Stomach (tissue), 9 donors: Measurements from ENCODE around the gene CTU1. TPM values are rescaled to one million over a fixed set of nuclear protein-coding genes. Genes with fewer than 3 reads are reported as not detected.

Experiments
- DNase-seq, 2 donors: peaks; one replicate each; pipeline versions ENCODE4 v3.0.0 to v3.0.0-alpha.2; 2013 to 2019
- H3K27ac ChIP-seq, 5 donors: fragments of 200-600 bp in 4 of 5; sonication (generic) in 4 of 5; one replicate each; pipeline ENCODE4 v1.5.1; 2013 to 2019; ENCODE audit warnings: mild to moderate bottlenecking in 1 of 5, moderate library complexity in 1 of 5
- H3K27me3 ChIP-seq, 3 donors: fragments of 200-600 bp; sonication (generic); one replicate each; pipeline ENCODE4 v1.5.1; 2017 to 2019; ENCODE audit warnings: mixed run types in 1 of 3
- H3K36me3 ChIP-seq, 4 donors: fragments of 200-600 bp; sonication (generic); 1 replicate in 3 of 4; 2 replicates in 1 of 4; pipeline ENCODE4 v1.5.1; 2016 to 2019
- H3K4me1 ChIP-seq, 4 donors: fragments of 200-600 bp; sonication (generic); one replicate each; pipeline ENCODE4 v1.5.1; 2016 to 2019
- H3K4me3 ChIP-seq, 4 donors: fragments of 200-600 bp; sonication (generic) in 3 of 4; one replicate each; pipeline ENCODE4 v1.5.1; 2016 to 2019; ENCODE audit warnings: mild to moderate bottlenecking in 1 of 4
- H3K9me3 ChIP-seq, 4 donors: fragments of 200-600 bp; sonication (generic); one replicate each; pipeline ENCODE4 v1.5.1; 2016 to 2019
- CTCF ChIP-seq, 7 experiments: fragments of 450-650 bp in 4 of 7; fragments of 200-600 bp in 3 of 7; sonication (generic) in 3 of 7; IDR thresholded peaks; one replicate each; pipeline ENCODE4 v1.5.1; 2016 to 2019; ENCODE audit warnings: antibody characterized with exemption in 7 of 7, control low read depth in 2 of 7, mild to moderate bottlenecking in 1 of 7
- EP300 ChIP-seq: sonication (generic); formaldehyde crosslinking; IDR thresholded peaks from one replicate; pipeline ENCODE4 v1.6.1; 2017; ENCODE audit warnings: antibody characterized with exemption
- POLR2A ChIP-seq, 4 donors: fragments of 450-650 bp; IDR thresholded peaks; one replicate each; pipeline ENCODE4 v1.6.1; 2016; ENCODE audit warnings: antibody characterized with exemption in 4 of 4, control low read depth in 2 of 4, mild to moderate bottlenecking in 1 of 4, moderate library complexity in 1 of 4
- POLR2AphosphoS5 ChIP-seq, 3 donors: sonication (generic); formaldehyde crosslinking; IDR thresholded peaks; one replicate each; pipeline ENCODE4 v1.6.1; 2016; ENCODE audit warnings: antibody characterized with exemption in 3 of 3
- WGBS, 5 donors: extraction: QIAGEN DNeasy Blood & Tissue Kit in 3 of 5; methylation state at CpG; one replicate each; pipeline versions ENCODE4 v1.1.5 to v1.1.7; 2013 to 2018; 5-methylcytosine and 5-hydroxymethylcytosine counted together
- intact Hi-C: fragments of 100-400 bp; cut with DNase I; formaldehyde crosslinking; loops from one replicate; pipeline ENCODE4 v1.15.1; 2023; ENCODE audit warnings: low total_unique reads
- polyA plus RNA-seq, 3 donors: library from polyadenylated mRNA; stranded (reverse); fragments of 200-250 nt; gene quantifications; one replicate each; pipeline ENCODE4 v1.2.3, GENCODE V29; 2013
- total RNA-seq, 5 donors: library from RNA; depleted of rRNA; stranded (reverse); fragments of >200 nt; gene quantifications; one replicate each; pipeline versions ENCODE4 v1.1.0 to v1.2.3, GENCODE V29; 2014 to 2016
- donor health status: healthy with polysubstance abuse.
- donor health status: Bipolar disorder and iron deficiency.
- donor health status: healthy.

Gene CTU1
- total and polyA plus RNA-seq, 8 donors, result 0.58 to 47.3 (median 4.0) TPM

- DNase-seq, result no peak
- H3K27me3 ChIP-seq, result peaks cover 0 to 39% (median 0%) of the 10 kb centered on the region in 3 donors
- WGBS, 5 donors, result 62 to 78% (median 74%) methylated on average over 6 of the region's 6 CpGs
- intact Hi-C loops, result no loop called here
- no peak overlapping the region for H3K4me3 ChIP-seq
- H3K36me3 ChIP-seq, result no peaks in the 10 kb centered on the region
- no peaks in the 10 kb centered on the region for H3K9me3 ChIP-seq
- H3K4me1 ChIP-seq, result no peaks in the 10 kb centered on the region
- no peak overlapping the region for H3K27ac ChIP-seq
- TF ChIP-seq POLR2AphosphoS5 (IDR thresholded peaks at IDR 0.05), result no peak
- no peak for TF ChIP-seq EP300
- no peak for TF ChIP-seq CTCF (IDR thresholded peaks at IDR 0.05)
- TF ChIP-seq POLR2A (IDR thresholded peaks at IDR 0.05), result no peak
Observed at GRCh38 chr19:51116736-51117286, 8.6 kb upstream of the CTU1 start.

- Histone ChIP-seq H3K27ac (peak overlapping the region in 2 of 5 donors; percentile 2 to 42), H3K36me3 (no peaks in the 10 kb centered on the region), H3K4me1 (no peaks in the 10 kb centered on the region), H3K4me3 (no peak overlapping the region), H3K9me3 (no peaks in the 10 kb centered on the region), H3K27me3 (peaks cover 0 to 39% (median 0%) of the 10 kb centered on the region in 3 donors)
- DNase-seq, result no peak
- no peak for TF ChIP-seq EP300
- TF ChIP-seq POLR2A (IDR thresholded peaks at IDR 0.05), result no peak
- no peak for TF ChIP-seq POLR2AphosphoS5 (IDR thresholded peaks at IDR 0.05)
- TF ChIP-seq CTCF (IDR thresholded peaks at IDR 0.05), result no peak
- 71 to 74% (median 72%) methylated on average over 6 of the region's 6 CpGs for WGBS, 5 donors
- intact Hi-C loops, result no loop called here
Observed at GRCh38 chr19:51114087-51114729, 6.0 kb upstream of the CTU1 start.

- H3K4me3 ChIP-seq, result no peak overlapping the region
- intact Hi-C loops, result no loop called here
- 28 to 47% (median 38%) methylated on average over 6 of the region's 6 CpGs for WGBS, 5 donors
Observed at GRCh38 chr19:51111606-51112005, 3.4 kb upstream of the CTU1 start.

GRCh38 chr19:51110666-51110971 is 2.4 kb upstream of the CTU1 start:
- H3K4me1 ChIP-seq, result peaks cover 15 to 26% (median 22%) of the 10 kb centered on the region in 4 donors
- WGBS, 5 donors, result 72 to 86% (median 75%) methylated on average over 1 of the region's 1 CpG
- no peak for DNase-seq
- TF ChIP-seq POLR2AphosphoS5 (IDR thresholded peaks at IDR 0.05) (no peak), EP300 (no peak), CTCF (IDR thresholded peaks at IDR 0.05) (no peak), POLR2A (IDR thresholded peaks at IDR 0.05) (no peak)
- no peak overlapping the region for H3K4me3 ChIP-seq
- no peak overlapping the region for H3K27ac ChIP-seq
- intact Hi-C loops, result no loop called here
- peaks cover 0 to 14% (median 0%) of the 10 kb centered on the region in 3 donors for H3K27me3 ChIP-seq
- H3K36me3 ChIP-seq, result no peaks in the 10 kb centered on the region
- no peaks in the 10 kb centered on the region for H3K9me3 ChIP-seq

More at GRCh38 chr19:51111606-51112005, 3.4 kb upstream of the CTU1 start:
- Histone ChIP-seq H3K9me3 (no peaks in the 10 kb centered on the region), H3K4me1 (peaks cover 15 to 20% (median 17%) of the 10 kb centered on the region in 4 donors), H3K27ac (no peak overlapping the region), H3K36me3 (no peaks in the 10 kb centered on the region), H3K27me3 (peaks cover 0 to 24% (median 0%) of the 10 kb centered on the region in 3 donors)
- DNase-seq, result no peak
- no peak for TF ChIP-seq POLR2A (IDR thresholded peaks at IDR 0.05)
- no peak for TF ChIP-seq POLR2AphosphoS5 (IDR thresholded peaks at IDR 0.05)
- no peak for TF ChIP-seq EP300
- TF ChIP-seq CTCF (IDR thresholded peaks at IDR 0.05), result no peak
